ENCODE measurements around the gene SLC46A2.

The SLC46A2 gene

GRCh38 chr9:112885324-112885723 is 5.4 kb downstream of the SLC46A2 start:
- DNase-seq, result no peak

- no peak for DNase-seq
These were observed 6.0 kb downstream of the SLC46A2 start for GRCh38 chr9:112884721-112885120.

- DNase-seq, result no peak
These were observed 6.6 kb downstream of the SLC46A2 start for GRCh38 chr9:112884101-112884500.

- DNase-seq, result no peak
These were observed 9.3 kb downstream of the SLC46A2 start for GRCh38 chr9:112881331-112881730.

- DNase-seq, result no peak
These were observed 10.0 kb downstream of the SLC46A2 start for GRCh38 chr9:112880650-112881049.

- DNase-seq, result no peak
These were observed 11.9 kb downstream of the SLC46A2 start for GRCh38 chr9:112878752-112879151.

- no peak for DNase-seq
These were observed 16.8 kb downstream of the SLC46A2 start for GRCh38 chr9:112873773-112874405.

- DNase-seq, result no peak
These were observed 18.7 kb downstream of the SLC46A2 start for GRCh38 chr9:112872019-112872418.

- no peak for DNase-seq
These were observed 20.1 kb downstream of the SLC46A2 start for GRCh38 chr9:112870556-112870955.

GRCh38 chr9:112869917-112870316 is 20.8 kb downstream of the SLC46A2 start:
- DNase-seq, result no peak

GRCh38 chr9:112869041-112869529 is 21.6 kb downstream of the SLC46A2 start:
- DNase-seq, result no peak

GRCh38 chr9:112868461-112868860 is 22.2 kb downstream of the SLC46A2 start:
- DNase-seq, result no peak

GRCh38 chr9:112867275-112867991 is 23.2 kb downstream of the SLC46A2 start:
- no peak for DNase-seq

GRCh38 chr9:112866662-112867274 is 23.9 kb downstream of the SLC46A2 start:
- no peak for DNase-seq

GRCh38 chr9:112864982-112865381 is 25.7 kb downstream of the SLC46A2 start:
- no peak for DNase-seq

- DNase-seq, result no peak
These were observed 26.3 kb downstream of the SLC46A2 start for GRCh38 chr9:112864403-112864802.

- no peak for DNase-seq
These were observed 26.9 kb downstream of the SLC46A2 start for GRCh38 chr9:112863746-112864145.

GRCh38 chr9:112863214-112863613 is 27.5 kb downstream of the SLC46A2 start:
- DNase-seq, result no peak

GRCh38 chr9:112861638-112862555 is 28.8 kb downstream of the SLC46A2 start:
- DNase-seq, result no peak

GRCh38 chr9:112861155-112861554 is 29.5 kb downstream of the SLC46A2 start:
- DNase-seq, result no peak

- DNase-seq, result no peak
These were observed 30.2 kb downstream of the SLC46A2 start for GRCh38 chr9:112860451-112860850.

GRCh38 chr9:112858625-112859147 is 32.0 kb downstream of the SLC46A2 start:
- no peak for DNase-seq

- no peak for DNase-seq
These were observed 32.7 kb downstream of the SLC46A2 start for GRCh38 chr9:112858005-112858404.

Measured in right forelimb (tissue), 1 donor.